SJSA1 (cell line): ENCODE results near the gene DNAJC6. TPM values are rescaled to one million over a fixed set of nuclear protein-coding genes. Genes with fewer than 3 reads are reported as not detected.

Experiments used
- DNase-seq, 2 experiments: peaks; one replicate each; pipeline ENCODE4 v3.0.0-alpha.2; 2015 to 2020; ENCODE audit warnings: low spot score in 2 of 2, low read depth in 1 of 2
- H3K27ac ChIP-seq: fragments of 250-450 bp; sonication (Bioruptor Pico); 2 replicates; pipeline ENCODE4 v1.5.1; 2020; ENCODE audit warnings: mild to moderate bottlenecking, moderate library complexity
- H3K27me3 ChIP-seq: fragments of 250-450 bp; sonication (Bioruptor Pico); replicated peaks from 2 replicates; pipeline ENCODE4 v1.5.1; 2020; ENCODE audit warnings: mild to moderate bottlenecking, moderate library complexity
- H3K36me3 ChIP-seq: fragments of 250-450 bp; sonication (Bioruptor Pico); 2 replicates; pipeline ENCODE4 v1.5.1; 2020; ENCODE audit warnings: mild to moderate bottlenecking
- H3K4me1 ChIP-seq: fragments of 250-450 bp; sonication (Bioruptor Pico); replicated peaks from 2 replicates; pipeline ENCODE4 v1.6.1; 2021; ENCODE audit warnings: mild to moderate bottlenecking
- H3K4me3 ChIP-seq: fragments of 250-450 bp; sonication (Bioruptor Pico); 2 replicates; pipeline ENCODE4 v1.5.1; 2020; ENCODE audit warnings: mild to moderate bottlenecking
- H3K9me3 ChIP-seq: fragments of 250-450 bp; sonication (Bioruptor Pico); replicated peaks from 2 replicates; pipeline ENCODE4 v1.5.1; 2020; ENCODE audit warnings: mild to moderate bottlenecking
- total RNA-seq: library from RNA; depleted of rRNA; stranded (reverse); fragments of >200 nt; shearing (Covaris generic); gene quantifications from 2 replicates; pipeline ENCODE4 v1.2.3, GENCODE V29; 2014

Gene DNAJC6
- total RNA-seq, 1 experiment from 2014 or later, result 0.47 TPM

GRCh38 chr1:65424573-65424889 lies 115.2 kb downstream of the DNAJC6 start:
- H3K4me1 ChIP-seq, result peaks cover 69% of the 10 kb centered on the region
- no peaks in the 10 kb centered on the region; the same call in 1 of the 2 replicates for H3K9me3 ChIP-seq
- DNase-seq, result no peak
- no peak overlapping the region for H3K4me3 ChIP-seq
- H3K27me3 ChIP-seq, result no peaks in the 10 kb centered on the region
- H3K36me3 ChIP-seq, result peaks cover 55% of the 10 kb centered on the region
- peak overlapping the region; percentile 90 for H3K27ac ChIP-seq

GRCh38 chr1:65425006-65425405 lies 115.7 kb downstream of the DNAJC6 start:
- peak overlapping the region; percentile 90 for H3K27ac ChIP-seq
- peaks cover 69% of the 10 kb centered on the region for H3K4me1 ChIP-seq
- DNase-seq, result no peak
- peaks cover 55% of the 10 kb centered on the region for H3K36me3 ChIP-seq
- H3K27me3 ChIP-seq, result no peaks in the 10 kb centered on the region
- H3K4me3 ChIP-seq, result no peak overlapping the region
- H3K9me3 ChIP-seq, result no peaks in the 10 kb centered on the region; the same call in 1 of the 2 replicates

DNA sequence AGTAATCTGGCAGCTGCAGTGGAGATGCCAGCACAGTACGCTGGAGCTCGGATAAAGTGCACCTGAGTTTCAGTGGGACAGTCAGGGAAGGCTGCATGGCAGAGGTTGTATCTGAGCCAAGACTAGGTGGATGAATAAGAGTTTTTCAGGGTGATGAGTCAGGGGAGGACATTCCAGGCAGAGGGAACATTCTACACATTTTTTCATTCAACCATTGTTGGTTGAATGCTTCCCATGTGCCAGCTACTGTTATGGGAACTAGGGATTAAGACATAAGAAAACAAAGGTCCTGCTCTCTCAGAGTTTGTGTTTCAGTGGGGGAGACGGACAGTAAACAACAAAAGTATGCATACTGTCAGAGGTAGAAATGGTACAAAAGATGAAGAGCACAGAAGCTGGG lies 116.4 kb downstream of the DNAJC6 start:
- H3K9me3 ChIP-seq, result no peaks in the 10 kb centered on the region; the same call in 1 of the 2 replicates
- peaks cover 75% of the 10 kb centered on the region for H3K4me1 ChIP-seq
- peaks cover 59% of the 10 kb centered on the region for H3K36me3 ChIP-seq
- DNase-seq, result peak; percentile 74 to 93
- peak overlapping the region; percentile 90 for H3K27ac ChIP-seq
- no peaks in the 10 kb centered on the region for H3K27me3 ChIP-seq
- no peak overlapping the region for H3K4me3 ChIP-seq

DNA sequence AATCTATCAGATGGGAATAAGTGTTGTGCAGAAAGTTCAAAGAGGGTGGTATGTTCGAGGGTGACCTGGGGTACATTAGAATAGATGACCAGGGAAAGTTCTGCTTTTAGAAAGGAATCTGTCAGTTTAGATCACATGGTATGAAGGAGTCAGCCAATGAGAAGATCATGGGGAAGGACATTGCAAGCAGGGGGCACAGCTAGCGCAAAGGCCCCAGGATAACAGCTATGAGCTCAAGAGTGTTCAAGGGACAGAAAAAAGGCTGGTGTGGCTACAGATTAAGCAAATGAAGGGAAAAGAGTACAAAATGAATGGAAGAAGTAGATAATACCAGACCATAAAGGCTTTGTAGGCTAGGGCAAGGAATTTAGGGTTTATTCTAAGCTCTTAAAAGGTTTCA lies 119.7 kb downstream of the DNAJC6 start:
- Histone ChIP-seq H3K36me3 (peaks cover 73% of the 10 kb centered on the region), H3K27ac (peak overlapping the region; percentile 96), H3K4me1 (peaks cover 59% of the 10 kb centered on the region), H3K9me3 (no peaks in the 10 kb centered on the region), H3K4me3 (no peak overlapping the region), H3K27me3 (no peaks in the 10 kb centered on the region)
- DNase-seq, result no peak

DNA sequence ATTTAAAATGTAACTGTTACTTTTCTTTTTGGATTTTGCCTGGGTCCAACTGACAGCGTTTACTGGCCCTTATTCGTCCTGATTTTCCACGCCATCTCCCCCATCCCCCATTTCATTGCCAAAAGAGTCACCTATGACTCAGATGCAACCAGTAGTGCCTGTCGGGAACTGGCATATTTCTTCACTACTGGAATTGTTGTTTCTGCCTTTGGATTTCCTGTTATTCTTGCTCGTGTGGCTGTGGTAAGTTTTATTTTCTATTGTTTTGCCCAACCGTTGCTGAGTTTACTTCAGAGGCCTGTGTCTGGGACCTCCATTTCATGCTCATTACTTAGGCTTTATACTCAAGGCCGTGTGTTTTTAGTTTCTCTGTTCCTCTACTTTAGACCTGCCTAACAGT lies 120.5 kb downstream of the DNAJC6 start:
- peaks cover 51% of the 10 kb centered on the region for H3K4me1 ChIP-seq
- peak overlapping the region; percentile 96 for H3K27ac ChIP-seq
- peak; percentile 79 to 92 for DNase-seq
- H3K27me3 ChIP-seq, result no peaks in the 10 kb centered on the region
- H3K36me3 ChIP-seq, result peaks cover 75% of the 10 kb centered on the region
- no peak overlapping the region for H3K4me3 ChIP-seq
- H3K9me3 ChIP-seq, result no peaks in the 10 kb centered on the region

DNA sequence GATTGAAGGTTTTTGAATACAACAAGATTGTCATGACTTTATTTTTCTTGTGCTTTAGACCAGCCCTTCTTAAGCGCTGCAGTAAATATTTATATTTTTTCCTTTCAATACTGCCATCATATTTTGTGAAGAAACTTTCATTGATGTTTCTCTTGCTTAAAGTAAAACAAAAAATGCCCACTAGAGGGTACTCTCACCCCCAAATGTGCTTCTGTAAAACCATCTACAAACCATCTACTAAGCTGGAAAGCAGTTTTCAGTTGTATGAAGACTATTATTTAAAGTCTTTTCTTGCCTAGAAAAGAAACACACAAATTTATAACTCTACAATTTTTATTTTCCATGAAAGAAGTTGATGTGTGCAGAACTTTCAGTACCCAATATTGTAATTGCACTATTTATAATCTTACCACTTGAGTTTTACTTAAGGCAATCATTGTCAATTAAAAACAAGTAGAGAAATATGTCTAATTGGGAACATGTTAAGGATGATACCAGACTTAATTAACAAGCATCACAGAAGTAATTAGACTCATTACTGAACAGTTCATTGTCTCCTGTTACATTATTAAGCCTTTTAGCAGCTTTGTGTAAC lies 121.9 kb downstream of the DNAJC6 start:
- Histone ChIP-seq H3K9me3 (no peaks in the 10 kb centered on the region), H3K36me3 (peaks cover 74% of the 10 kb centered on the region), H3K4me1 (peaks cover 39% of the 10 kb centered on the region), H3K27ac (peak overlapping the region; percentile 96; the same call in 1 of the 2 replicates), H3K27me3 (no peaks in the 10 kb centered on the region), H3K4me3 (no peak overlapping the region)
- DNase-seq, result peak in 1 of 2 experiments; percentile 38

- Histone ChIP-seq H3K9me3 (no peaks in the 10 kb centered on the region), H3K4me3 (no peak overlapping the region), H3K27ac (no peak overlapping the region), H3K36me3 (peaks cover 57% of the 10 kb centered on the region), H3K4me1 (peaks cover 29% of the 10 kb centered on the region), H3K27me3 (no peaks in the 10 kb centered on the region)
- DNase-seq, result no peak
Observed at GRCh38 chr1:65432918-65433317, 123.6 kb downstream of the DNAJC6 start.

GRCh38 chr1:65434255-65434654 lies 124.9 kb downstream of the DNAJC6 start:
- Histone ChIP-seq H3K27me3 (no peaks in the 10 kb centered on the region), H3K4me3 (no peak overlapping the region), H3K9me3 (no peaks in the 10 kb centered on the region), H3K4me1 (peaks cover 24% of the 10 kb centered on the region), H3K36me3 (peaks cover 46% of the 10 kb centered on the region), H3K27ac (no peak overlapping the region)
- DNase-seq, result no peak

DNA sequence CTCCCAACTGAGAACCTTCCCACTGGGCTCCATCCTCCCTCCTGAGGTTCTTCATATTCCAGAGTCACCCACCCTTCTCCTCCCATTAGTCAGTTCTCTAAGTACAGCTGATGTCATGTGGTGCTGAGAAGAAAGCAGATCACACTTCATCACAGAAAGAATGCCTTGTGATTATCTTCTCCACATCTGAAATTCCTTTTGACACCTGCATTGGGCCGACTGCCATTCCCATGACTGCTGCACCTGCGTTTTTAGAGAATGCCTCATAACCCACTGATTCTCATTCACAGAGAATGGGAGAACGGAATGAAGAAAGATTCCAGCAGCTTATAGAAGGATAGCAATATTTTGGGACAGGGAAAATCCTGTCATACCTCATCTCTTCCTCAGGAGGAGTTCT lies 125.4 kb downstream of the DNAJC6 start:
- DNase-seq, result no peak
- Histone ChIP-seq H3K27me3 (no peaks in the 10 kb centered on the region), H3K4me1 (peaks cover 19% of the 10 kb centered on the region), H3K27ac (no peak overlapping the region), H3K4me3 (no peak overlapping the region), H3K36me3 (peaks cover 43% of the 10 kb centered on the region), H3K9me3 (no peaks in the 10 kb centered on the region)

GRCh38 chr1:65435987-65436386 lies 126.6 kb downstream of the DNAJC6 start:
- no peak overlapping the region for H3K27ac ChIP-seq
- peaks cover 7% of the 10 kb centered on the region for H3K4me1 ChIP-seq
- no peak overlapping the region for H3K4me3 ChIP-seq
- peaks cover 34% of the 10 kb centered on the region for H3K36me3 ChIP-seq
- H3K27me3 ChIP-seq, result no peaks in the 10 kb centered on the region
- no peak for DNase-seq
- H3K9me3 ChIP-seq, result no peaks in the 10 kb centered on the region

DNA sequence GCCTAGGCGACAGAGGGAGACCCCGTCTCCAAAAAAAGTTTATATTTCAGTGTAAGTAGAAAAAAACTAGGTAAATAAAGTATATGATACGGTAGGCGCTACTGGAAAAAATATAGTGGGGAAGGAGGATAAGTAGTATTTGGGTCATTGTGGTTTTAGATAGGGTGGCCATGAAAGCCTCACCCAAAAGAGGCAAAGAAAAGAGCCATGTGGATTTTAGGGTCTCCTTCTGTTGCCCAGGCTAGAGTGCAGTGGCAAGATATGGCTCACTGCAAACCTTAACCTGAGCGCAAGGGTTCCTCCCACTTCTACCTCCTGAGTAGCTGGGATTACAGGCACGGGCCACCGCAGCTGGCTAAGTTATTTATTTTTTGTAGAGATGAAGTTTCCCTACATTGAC lies 128.3 kb downstream of the DNAJC6 start:
- Histone ChIP-seq H3K4me3 (no peak overlapping the region), H3K9me3 (no peaks in the 10 kb centered on the region), H3K4me1 (no peaks in the 10 kb centered on the region), H3K27ac (no peak overlapping the region), H3K27me3 (no peaks in the 10 kb centered on the region), H3K36me3 (peaks cover 18% of the 10 kb centered on the region; the same call in 1 of the 2 replicates)
- no peak for DNase-seq

GRCh38 chr1:65440322-65440900 lies 131.1 kb downstream of the DNAJC6 start:
- no peaks in the 10 kb centered on the region for H3K27me3 ChIP-seq
- H3K9me3 ChIP-seq, result no peaks in the 10 kb centered on the region
- H3K4me3 ChIP-seq, result no peak overlapping the region
- no peak overlapping the region for H3K27ac ChIP-seq
- no peak for DNase-seq
- 0 out of 2 replicates have a peak, but pooled peaks cover 5% of the 10 kb centered on the region for H3K36me3 ChIP-seq
- no peaks in the 10 kb centered on the region for H3K4me1 ChIP-seq

- Histone ChIP-seq H3K4me3 (no peak overlapping the region), H3K27me3 (no peaks in the 10 kb centered on the region), H3K9me3 (no peaks in the 10 kb centered on the region), H3K4me1 (no peaks in the 10 kb centered on the region), H3K27ac (no peak overlapping the region), H3K36me3 (no peaks in the 10 kb centered on the region)
- DNase-seq, result no peak
Observed at GRCh38 chr1:65440915-65441314, 131.6 kb downstream of the DNAJC6 start.

GRCh38 chr1:65441464-65441863 lies 132.1 kb downstream of the DNAJC6 start:
- H3K4me1 ChIP-seq, result no peaks in the 10 kb centered on the region
- no peaks in the 10 kb centered on the region for H3K9me3 ChIP-seq
- no peak overlapping the region for H3K4me3 ChIP-seq
- H3K27ac ChIP-seq, result no peak overlapping the region
- DNase-seq, result no peak
- H3K27me3 ChIP-seq, result no peaks in the 10 kb centered on the region
- H3K36me3 ChIP-seq, result no peaks in the 10 kb centered on the region

DNA sequence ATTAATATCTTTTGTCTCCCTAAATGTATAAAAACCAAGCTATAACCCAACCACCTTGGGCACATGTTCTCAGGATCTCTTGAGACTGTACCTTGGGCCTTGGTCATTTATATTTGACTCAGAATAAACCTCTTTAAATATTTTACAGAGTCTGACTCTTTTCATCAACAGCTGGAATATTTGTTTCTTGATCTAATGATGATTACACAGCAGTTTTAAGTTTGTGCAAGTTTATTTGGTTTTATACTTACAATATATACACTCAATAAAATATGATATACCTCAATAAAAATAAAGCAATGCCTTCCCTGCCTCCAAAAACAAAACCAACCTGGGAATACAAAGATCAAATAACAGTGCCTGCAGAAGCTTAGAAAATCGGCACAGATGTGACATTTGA lies 133.1 kb downstream of the DNAJC6 start:
- DNase-seq, result no peak
- Histone ChIP-seq H3K9me3 (no peaks in the 10 kb centered on the region), H3K4me3 (no peak overlapping the region), H3K4me1 (no peaks in the 10 kb centered on the region), H3K27me3 (no peaks in the 10 kb centered on the region), H3K36me3 (no peaks in the 10 kb centered on the region), H3K27ac (no peak overlapping the region)
